Measurements from ENCODE around the gene DHRS11. TPM values are rescaled to one million over a fixed set of nuclear protein-coding genes. Genes with fewer than 3 reads are reported as not detected.

Gene DHRS11
- total RNA-seq, 2 donors from 2014 or later: 147 to 191 TPM

GRCh38 chr17:36608280-36608679, 16.6 kb downstream of the DHRS11 start:
- intact Hi-C loops (cut with DNase I): loop anchor here (10.0 kb wide), 1 partner anchor 767 kb away; the partner anchor contains the start of gene C17orf78
- no peak overlapping the region for H3K9ac ChIP-seq (ENCODE audit: low read depth in 2 of 2, low read length in 2 of 2)
- H3K4me3 ChIP-seq: no peak overlapping the region
- TF ChIP-seq CTCF (IDR thresholded peaks at IDR 0.05): no peak
- no peaks in the 10 kb centered on the region for H3K9me3 ChIP-seq
- no peak overlapping the region for H3K27ac ChIP-seq
- peaks cover 6% of the 10 kb centered on the region for H3K4me1 ChIP-seq
- no peaks in the 10 kb centered on the region for H3K27me3 ChIP-seq
- no peak for DNase-seq
- H3K36me3 ChIP-seq: no peaks in the 10 kb centered on the region

GRCh38 chr17:36608794-36609497, 17.3 kb downstream of the DHRS11 start:
- H3K9me3 ChIP-seq: no peaks in the 10 kb centered on the region
- H3K4me1 ChIP-seq: peaks cover 6% of the 10 kb centered on the region
- no peaks in the 10 kb centered on the region for H3K36me3 ChIP-seq
- no peak overlapping the region for H3K27ac ChIP-seq
- peak overlapping the region in 1 of 2 donors; percentile 9 for H3K9ac ChIP-seq (ENCODE audit: low read depth in 2 of 2, low read length in 2 of 2)
- peak; percentile 45 for DNase-seq
- H3K4me3 ChIP-seq: no peak overlapping the region
- TF ChIP-seq CTCF (IDR thresholded peaks at IDR 0.05): no peak
- intact Hi-C loops (cut with DNase I): loop anchor here (10.0 kb wide), 1 partner anchor 766 kb away; the partner anchor contains the start of gene C17orf78
- no peaks in the 10 kb centered on the region for H3K27me3 ChIP-seq

- Histone ChIP-seq H3K27me3 (no peaks in the 10 kb centered on the region), H3K4me1 (peaks cover 6% of the 10 kb centered on the region), H3K9ac (ENCODE audit: low read depth in 2 of 2, low read length in 2 of 2) (no peak overlapping the region), H3K9me3 (no peaks in the 10 kb centered on the region), H3K27ac (no peak overlapping the region), H3K36me3 (no peaks in the 10 kb centered on the region), H3K4me3 (no peak overlapping the region)
- TF ChIP-seq CTCF (IDR thresholded peaks at IDR 0.05): no peak
- no peak for DNase-seq
- intact Hi-C loops (cut with DNase I): loop anchor here (10.0 kb wide), 1 partner anchor 765 kb away; the partner anchor contains the start of gene C17orf78
Measured at GRCh38 chr17:36609498-36609862, 17.8 kb downstream of the DHRS11 start.

- Histone ChIP-seq H3K36me3 (no peaks in the 10 kb centered on the region), H3K27ac (no peak overlapping the region), H3K4me3 (no peak overlapping the region), H3K27me3 (no peaks in the 10 kb centered on the region), H3K9me3 (no peaks in the 10 kb centered on the region), H3K4me1 (peaks cover 6% of the 10 kb centered on the region), H3K9ac (ENCODE audit: low read depth in 2 of 2, low read length in 2 of 2) (no peak overlapping the region)
- TF ChIP-seq CTCF (IDR thresholded peaks at IDR 0.05): no peak
- no peak for DNase-seq
- intact Hi-C loops (cut with DNase I): no loop called here
Measured at GRCh38 chr17:36610474-36610873, 18.8 kb downstream of the DHRS11 start.

- H3K9me3 ChIP-seq: no peaks in the 10 kb centered on the region
- no peak overlapping the region for H3K9ac ChIP-seq (ENCODE audit: low read depth in 2 of 2, low read length in 2 of 2)
- peaks cover 6% of the 10 kb centered on the region for H3K4me1 ChIP-seq
- no peak for DNase-seq
- no peaks in the 10 kb centered on the region for H3K27me3 ChIP-seq
- no peak overlapping the region for H3K27ac ChIP-seq
- H3K36me3 ChIP-seq: no peaks in the 10 kb centered on the region
- no peak overlapping the region for H3K4me3 ChIP-seq
- intact Hi-C loops (cut with DNase I): no loop called here
- TF ChIP-seq CTCF (IDR thresholded peaks at IDR 0.05): no peak
Measured at GRCh38 chr17:36611345-36612072, 19.8 kb downstream of the DHRS11 start.
